HPDE6-E6E7 (cell line): Measurements from ENCODE around the gene IGSF9.
A peak's percentile ranks its signal among the peaks of the same experiment; 100 is the strongest.

Experiments
- DNase-seq: peaks from one replicate; pipeline ENCODE4 v3.0.0; 2011; ENCODE audit warnings: missing footprints; ENCODE audit errors: extremely low spot score

IGSF9 gene

GRCh38 chr1:159898527-159898926 lies 46.9 kb downstream of the IGSF9 start:
- no peak for DNase-seq

GRCh38 chr1:159897962-159898361 lies 47.5 kb downstream of the IGSF9 start:
- DNase-seq: no peak

GRCh38 chr1:159896546-159896930 lies 48.9 kb downstream of the IGSF9 start:
- DNase-seq: no peak

DNA sequence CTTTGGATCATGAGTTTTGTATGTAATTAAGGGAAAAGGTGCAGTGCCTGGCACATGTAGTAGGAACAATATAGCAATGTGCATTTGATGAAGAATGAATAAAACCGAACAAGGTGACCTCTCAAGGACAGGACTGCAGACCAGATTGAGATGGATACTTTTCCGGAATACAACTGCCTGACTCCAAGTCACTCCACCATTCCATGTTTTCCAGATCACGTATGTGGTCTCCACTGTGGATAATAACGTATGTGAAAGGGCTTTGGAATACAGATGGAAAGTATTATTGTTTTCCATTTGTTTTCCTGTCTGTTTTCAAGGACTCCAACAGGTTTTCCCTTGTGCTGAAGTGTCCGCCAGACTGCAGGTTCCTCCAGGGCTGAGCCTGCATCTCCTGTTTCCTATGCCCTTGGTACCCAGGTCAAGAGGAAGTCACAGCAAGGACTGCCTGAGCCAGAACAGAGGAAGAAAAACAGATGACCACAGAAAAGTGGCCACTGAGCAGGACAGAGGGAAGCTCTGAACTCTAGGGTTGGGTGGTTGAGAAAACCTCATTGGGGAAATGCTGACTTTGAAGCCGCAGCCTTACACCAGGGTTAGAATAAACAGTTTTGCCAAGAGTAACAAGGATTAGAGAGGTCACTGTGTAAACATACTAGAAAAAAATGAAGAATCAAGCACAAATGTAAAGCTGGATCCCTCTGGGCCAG lies 49.4 kb downstream of the IGSF9 start:
- no peak for DNase-seq

DNA sequence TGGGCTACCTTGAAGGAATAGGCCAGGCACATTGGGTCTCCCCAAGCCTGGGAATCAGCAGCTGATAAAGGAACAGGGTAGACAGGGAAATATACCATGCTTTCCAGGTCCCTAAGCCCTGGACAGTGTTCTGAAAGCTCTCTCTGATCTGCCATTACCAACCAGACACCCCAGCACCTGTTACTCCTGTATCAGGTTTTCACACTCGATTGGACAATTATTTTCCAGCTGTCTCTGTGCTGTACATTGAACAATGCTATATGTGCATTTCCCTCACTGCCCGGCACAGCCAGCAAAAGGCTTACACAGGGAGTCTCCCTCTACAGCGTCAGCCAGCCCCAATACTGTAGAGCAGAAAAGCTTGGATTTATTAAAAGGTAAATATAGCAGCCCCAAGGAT lies 50.1 kb downstream of the IGSF9 start:
- DNase-seq: no peak

DNA sequence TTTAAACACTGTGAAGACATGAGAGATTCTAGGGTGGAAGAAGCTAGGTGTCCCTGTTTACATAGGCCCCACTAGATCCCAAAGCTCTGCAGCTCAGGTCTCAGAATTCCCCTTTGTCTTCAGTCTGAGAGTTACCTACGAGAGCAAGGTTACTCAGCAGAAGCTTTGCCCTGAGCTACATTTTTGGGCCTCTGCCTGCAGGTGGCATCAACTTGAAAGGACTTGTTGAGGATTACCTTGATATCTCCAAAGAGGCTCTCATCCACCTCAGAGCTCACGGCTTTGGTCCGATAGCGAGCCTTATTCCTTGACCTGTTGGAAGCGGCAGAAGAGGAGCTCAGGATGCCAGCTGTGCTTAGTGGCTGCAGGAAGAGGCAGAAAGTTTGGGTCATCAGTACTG lies 52.5 kb downstream of the IGSF9 start:
- peak; percentile 52 for DNase-seq

GRCh38 chr1:159891275-159892157 lies 53.9 kb downstream of the IGSF9 start:
- peak; percentile 71 for DNase-seq

DNA sequence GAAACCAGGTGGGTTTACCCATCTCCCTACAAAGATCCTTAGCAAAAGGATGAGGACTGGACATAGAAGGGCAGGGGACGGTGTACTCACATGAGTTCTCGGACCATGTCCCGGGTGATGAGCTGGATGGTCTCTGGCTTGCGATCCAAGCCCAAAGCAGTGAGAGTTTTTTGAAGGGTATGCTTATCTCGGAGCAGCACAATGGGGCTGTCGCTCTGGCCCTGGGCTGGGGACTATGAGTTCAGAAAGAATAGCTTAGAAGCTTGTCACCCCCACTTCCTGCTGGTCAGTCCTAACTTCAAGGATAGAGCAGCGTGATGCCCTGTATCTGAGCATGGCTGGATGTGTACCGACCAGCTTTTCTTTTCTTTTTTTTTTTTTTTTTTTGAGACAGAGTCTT lies 55.0 kb downstream of the IGSF9 start:
- DNase-seq: no peak

GRCh38 chr1:159889821-159890252 lies 55.6 kb downstream of the IGSF9 start:
- DNase-seq: peak; percentile 72

DNA sequence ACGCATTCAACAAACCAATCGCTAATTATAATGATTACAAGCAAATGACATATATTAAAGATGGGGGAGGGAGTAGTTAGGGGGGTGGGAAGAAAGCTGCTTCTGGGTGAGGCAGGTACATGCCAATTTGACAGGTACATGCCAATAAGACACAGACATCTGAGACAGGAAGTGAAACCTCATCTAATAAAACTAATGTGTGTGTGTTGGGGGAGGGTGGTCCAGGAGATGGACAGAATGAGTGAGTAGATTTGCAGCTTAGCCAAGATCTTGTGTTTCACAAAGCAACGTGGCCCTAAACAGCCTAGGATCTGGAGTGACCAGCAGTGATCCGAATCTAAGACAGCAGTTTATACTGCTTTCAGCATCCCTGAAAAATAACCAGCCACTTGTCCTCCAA lies 56.2 kb downstream of the IGSF9 start:
- no peak for DNase-seq

DNA sequence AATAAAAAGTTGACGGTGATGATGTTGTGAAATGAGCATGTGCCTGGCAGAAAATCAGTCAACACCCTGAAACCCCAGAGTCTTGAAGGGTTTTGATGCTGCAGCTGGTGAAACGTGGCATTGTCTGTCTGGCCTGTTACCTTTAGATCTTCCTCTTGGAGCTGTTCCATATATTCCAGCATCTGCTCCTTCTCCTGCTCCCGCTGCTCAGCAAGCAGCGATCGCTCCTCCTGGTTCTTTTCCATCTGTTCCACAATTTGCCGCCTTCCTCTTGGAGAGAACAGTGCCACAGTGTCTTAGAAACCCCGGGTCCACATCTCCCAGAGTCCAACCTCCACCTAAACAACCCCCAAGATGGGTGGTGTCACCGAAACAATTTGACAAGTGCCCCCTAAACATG lies 61.1 kb downstream of the IGSF9 start:
- no peak for DNase-seq

- DNase-seq: no peak
These were observed 62.3 kb downstream of the IGSF9 start for GRCh38 chr1:159883134-159883533.

DNA sequence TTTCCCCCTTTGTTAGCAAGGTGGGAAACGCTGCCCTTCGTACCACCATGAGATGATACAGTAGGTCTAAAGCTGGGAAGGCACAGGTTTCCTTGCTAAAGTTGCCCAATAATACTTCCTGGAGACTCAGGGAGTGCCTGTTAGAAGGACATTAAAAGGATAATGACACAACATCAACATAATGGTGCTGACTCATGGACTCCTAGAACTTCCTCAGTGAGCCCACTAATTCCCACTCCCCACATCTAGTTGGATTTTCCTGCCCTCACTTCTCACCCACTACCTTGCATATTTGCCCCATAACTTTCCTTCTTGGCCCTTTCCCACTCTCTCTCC lies 62.9 kb downstream of the IGSF9 start:
- no peak for DNase-seq

GRCh38 chr1:159881622-159882526 lies 63.5 kb downstream of the IGSF9 start:
- DNase-seq: peak; percentile 95

DNA sequence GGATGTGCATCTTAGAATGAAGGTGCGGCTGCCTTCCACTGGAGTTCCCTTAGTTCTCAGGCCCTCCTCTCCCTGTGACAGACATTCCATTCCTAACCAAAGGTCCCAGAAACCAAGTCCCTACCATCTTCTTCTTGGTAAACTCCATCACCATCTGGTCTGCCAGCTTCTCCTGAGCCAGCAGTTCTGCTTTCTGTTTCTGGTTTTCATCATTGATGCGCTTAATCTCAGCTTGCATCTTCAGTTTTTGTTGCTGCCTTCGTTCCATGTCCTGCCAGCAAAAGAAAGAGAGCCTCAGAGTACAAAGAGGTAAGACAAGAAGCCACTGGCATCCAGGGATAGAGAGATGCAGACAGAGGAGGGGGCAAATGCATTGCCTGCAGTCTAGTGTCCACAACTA lies 65.0 kb downstream of the IGSF9 start:
- DNase-seq: no peak

GRCh38 chr1:159879977-159880376 lies 65.4 kb downstream of the IGSF9 start:
- peak; percentile 75 for DNase-seq

DNA sequence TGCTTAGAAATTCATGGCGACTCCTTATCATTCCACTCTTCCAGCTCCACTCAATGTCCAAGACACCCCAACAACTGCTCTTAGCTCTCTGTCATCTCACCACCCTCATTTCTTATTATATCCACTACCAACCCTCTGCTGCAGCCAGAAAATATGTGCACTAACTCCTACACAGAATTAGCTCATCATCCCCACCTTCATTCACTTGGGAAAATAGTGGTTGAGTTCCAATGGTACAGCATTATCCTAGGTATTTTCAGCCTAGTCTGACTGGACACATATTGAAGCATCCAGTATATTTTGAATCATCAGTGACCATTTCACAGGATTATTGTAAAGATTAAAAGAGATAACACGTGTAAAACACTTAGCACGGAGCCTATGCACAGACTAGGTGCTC lies 66.3 kb downstream of the IGSF9 start:
- no peak for DNase-seq

GRCh38 chr1:159877695-159878444 lies 67.5 kb downstream of the IGSF9 start:
- DNase-seq: no peak
